Tibial artery (tissue), 4 donors: ENCODE data around the gene HNRNPA2B1.
"Not testable (repeated sequence)": the region's sequence is repeated elsewhere in the genome, so short reads cannot be mapped to it uniquely, and the experiment has no call there.

Experiments used
- DNase-seq, 2 donors: peaks; one replicate each; pipeline ENCODE4 v3.0.0-alpha.2; 2019
- H3K27ac ChIP-seq, 2 donors: fragments of 200-600 bp; sonication (generic) in 1 of 2; 1 replicate in 1 of 2; 2 replicates in 1 of 2; pipeline ENCODE4 v1.5.1; 2018 to 2019; ENCODE audit warnings: mild to moderate bottlenecking in 1 of 2
- H3K27me3 ChIP-seq, 2 donors: fragments of 200-600 bp; sonication (generic) in 1 of 2; one replicate each; pipeline versions ENCODE4 v1.5.1 to v1.6.0; 2016 to 2019
- H3K36me3 ChIP-seq, 3 donors: fragments of 200-600 bp; sonication (generic) in 2 of 3; one replicate each; pipeline ENCODE4 v1.5.1; 2016 to 2019; ENCODE audit warnings: mild to moderate bottlenecking in 2 of 3
- H3K4me1 ChIP-seq, 4 donors: fragments of 200-600 bp; sonication (generic) in 2 of 4; 1 replicate in 3 of 4; 2 replicates in 1 of 4; pipeline ENCODE4 v1.5.1; 2016 to 2019
- H3K4me3 ChIP-seq, 2 donors: fragments of 200-600 bp; sonication (generic) in 1 of 2; 1 replicate in 1 of 2; 2 replicates in 1 of 2; pipeline ENCODE4 v1.5.1; 2018 to 2019; ENCODE audit warnings: mild to moderate bottlenecking in 2 of 2
- H3K9me3 ChIP-seq, 3 donors: fragments of 200-600 bp; sonication (generic) in 1 of 3; one replicate each; pipeline ENCODE4 v1.5.1; 2016 to 2019
- intact Hi-C: fragments of 100-400 bp; cut with DNase I; formaldehyde crosslinking; loops from one replicate; pipeline ENCODE4 v1.15.0; 2023; ENCODE audit warnings: low total_unique reads
- TF ChIP-seq, protein P1 (sequence below), 2 experiments: fragments of 200-600 bp in 1 of 2; fragments of 450-650 bp in 1 of 2; IDR thresholded peaks; one replicate each; pipeline ENCODE4 v1.5.1; 2017 to 2019; ENCODE audit warnings: antibody characterized with exemption in 2 of 2, mild to moderate bottlenecking in 1 of 2, moderate library complexity in 1 of 2

HNRNPA2B1 gene

DNA sequence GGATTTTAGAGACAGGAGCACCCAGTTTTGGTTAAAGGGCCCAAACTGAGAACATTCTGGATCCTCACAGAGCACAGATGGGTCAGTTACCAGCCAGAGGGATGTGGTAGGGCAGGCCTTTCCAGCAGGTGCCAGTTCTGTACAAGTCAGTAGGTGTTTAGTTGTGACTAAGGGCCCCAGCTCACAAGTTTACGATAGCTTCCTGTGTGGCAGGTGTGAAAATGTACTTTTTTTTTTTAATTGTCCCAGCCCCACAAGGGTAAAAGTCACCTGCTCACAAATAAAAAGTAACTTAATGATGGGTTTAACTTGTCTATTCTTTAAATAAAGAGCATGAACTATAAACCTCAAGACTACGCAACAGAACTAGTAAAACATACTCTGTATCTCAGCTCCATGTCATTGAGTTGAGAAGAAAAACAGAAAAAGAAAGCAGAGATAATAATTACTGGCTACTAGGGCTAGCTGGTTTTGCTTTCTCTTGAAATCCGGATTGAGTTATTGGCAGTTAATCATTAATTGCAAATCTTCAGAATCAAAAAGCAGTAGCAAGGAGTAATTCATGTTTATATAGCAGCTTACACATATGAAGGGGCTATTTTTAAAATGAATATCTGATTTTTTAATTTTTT is 33.1 kb downstream of the HNRNPA2B1 start:
- Histone ChIP-seq H3K27me3 (no peaks in the 10 kb centered on the region), H3K9me3 (no peaks in the 10 kb centered on the region), H3K36me3 (peaks cover 0 to 13% (median 12%) of the 10 kb centered on the region in 3 donors), H3K4me3 (no peak overlapping the region), H3K27ac (no peak overlapping the region), H3K4me1 (no peaks in the 10 kb centered on the region)
- intact Hi-C loops, result no loop called here
- no peak for DNase-seq
- TF ChIP-seq, protein P1, sequence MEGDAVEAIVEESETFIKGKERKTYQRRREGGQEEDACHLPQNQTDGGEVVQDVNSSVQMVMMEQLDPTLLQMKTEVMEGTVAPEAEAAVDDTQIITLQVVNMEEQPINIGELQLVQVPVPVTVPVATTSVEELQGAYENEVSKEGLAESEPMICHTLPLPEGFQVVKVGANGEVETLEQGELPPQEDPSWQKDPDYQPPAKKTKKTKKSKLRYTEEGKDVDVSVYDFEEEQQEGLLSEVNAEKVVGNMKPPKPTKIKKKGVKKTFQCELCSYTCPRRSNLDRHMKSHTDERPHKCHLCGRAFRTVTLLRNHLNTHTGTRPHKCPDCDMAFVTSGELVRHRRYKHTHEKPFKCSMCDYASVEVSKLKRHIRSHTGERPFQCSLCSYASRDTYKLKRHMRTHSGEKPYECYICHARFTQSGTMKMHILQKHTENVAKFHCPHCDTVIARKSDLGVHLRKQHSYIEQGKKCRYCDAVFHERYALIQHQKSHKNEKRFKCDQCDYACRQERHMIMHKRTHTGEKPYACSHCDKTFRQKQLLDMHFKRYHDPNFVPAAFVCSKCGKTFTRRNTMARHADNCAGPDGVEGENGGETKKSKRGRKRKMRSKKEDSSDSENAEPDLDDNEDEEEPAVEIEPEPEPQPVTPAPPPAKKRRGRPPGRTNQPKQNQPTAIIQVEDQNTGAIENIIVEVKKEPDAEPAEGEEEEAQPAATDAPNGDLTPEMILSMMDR (IDR thresholded peaks at IDR 0.05), result no peak

DNA sequence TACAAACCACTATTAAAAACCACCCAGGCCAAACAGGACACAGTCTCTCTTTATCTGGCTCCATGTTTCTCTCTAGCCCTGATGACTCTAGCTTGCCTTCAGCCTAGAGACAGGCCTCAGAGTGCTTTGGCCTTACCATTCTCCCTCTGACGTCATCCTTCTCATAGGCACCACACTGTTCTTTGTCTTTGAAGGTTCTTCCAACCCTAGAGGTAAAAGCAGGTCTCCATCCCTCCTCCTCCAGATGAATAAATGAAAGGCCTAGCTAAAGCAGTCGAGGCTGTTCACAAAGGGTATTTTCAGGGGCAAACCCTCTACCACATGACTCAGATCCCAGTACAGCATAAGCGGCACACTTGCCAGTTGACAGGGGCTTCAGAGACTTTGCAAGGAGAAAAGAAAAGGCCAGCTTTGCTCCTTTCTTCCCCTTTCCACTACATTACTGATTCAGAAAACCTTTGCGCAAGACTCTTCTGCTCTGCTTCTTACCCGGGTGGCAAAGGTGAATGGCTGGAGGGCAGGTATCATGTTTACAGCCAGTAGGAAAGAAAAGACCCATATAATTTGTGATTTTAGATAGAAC is 33.8 kb downstream of the HNRNPA2B1 start:
- Histone ChIP-seq H3K4me1 (no peaks in the 10 kb centered on the region), H3K9me3 (no peaks in the 10 kb centered on the region), H3K27ac (no peak overlapping the region), H3K4me3 (no peak overlapping the region), H3K36me3 (peaks cover 0 to 13% (median 12%) of the 10 kb centered on the region in 3 donors), H3K27me3 (no peaks in the 10 kb centered on the region)
- TF ChIP-seq, protein P1 (IDR thresholded peaks at IDR 0.05), result no peak
- intact Hi-C loops, result no loop called here
- no peak for DNase-seq

DNA sequence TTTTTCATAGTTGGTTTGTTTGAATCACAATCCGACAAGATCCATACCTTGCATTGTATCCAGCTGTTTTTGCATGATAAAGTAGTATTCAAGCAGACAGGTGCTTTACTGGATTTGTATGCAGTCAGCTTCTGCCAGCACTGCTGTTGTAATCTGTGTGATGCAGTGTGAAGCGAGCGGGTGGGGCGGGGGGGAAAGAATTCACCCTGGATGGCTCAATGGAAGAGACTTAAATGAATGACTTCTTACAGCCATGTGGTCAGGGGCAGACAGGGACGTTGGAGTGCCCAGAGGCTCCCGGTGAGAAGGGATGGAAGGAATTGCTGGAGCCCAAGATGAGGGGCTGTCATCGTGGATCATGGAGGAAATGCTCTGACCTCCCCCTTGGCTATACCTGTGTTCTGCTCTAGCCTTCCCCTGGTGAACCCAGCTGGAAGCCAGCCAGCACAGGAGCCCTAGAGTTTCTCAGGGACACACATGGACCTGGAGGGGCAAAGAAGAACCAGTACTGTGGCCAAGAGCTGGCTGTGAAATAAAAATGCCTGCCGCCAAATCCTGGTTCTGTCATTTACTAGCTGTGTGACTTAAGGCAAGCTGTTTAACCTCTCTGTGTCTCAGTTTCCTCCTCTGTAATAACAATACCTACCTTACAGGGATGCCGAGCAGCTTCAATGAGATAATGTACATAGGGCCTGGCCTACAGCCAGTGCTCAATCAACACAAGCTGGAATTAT is 34.4 kb downstream of the HNRNPA2B1 start:
- H3K9me3 ChIP-seq, result no peaks in the 10 kb centered on the region
- intact Hi-C loops, result no loop called here
- no peaks in the 10 kb centered on the region for H3K4me1 ChIP-seq
- TF ChIP-seq, protein P1 (IDR thresholded peaks at IDR 0.05), result no peak
- DNase-seq, result no peak
- H3K27me3 ChIP-seq, result no peaks in the 10 kb centered on the region
- no peak overlapping the region for H3K4me3 ChIP-seq
- peaks cover 0 to 12% (median 7%) of the 10 kb centered on the region in 3 donors for H3K36me3 ChIP-seq
- H3K27ac ChIP-seq, result no peak overlapping the region

DNA sequence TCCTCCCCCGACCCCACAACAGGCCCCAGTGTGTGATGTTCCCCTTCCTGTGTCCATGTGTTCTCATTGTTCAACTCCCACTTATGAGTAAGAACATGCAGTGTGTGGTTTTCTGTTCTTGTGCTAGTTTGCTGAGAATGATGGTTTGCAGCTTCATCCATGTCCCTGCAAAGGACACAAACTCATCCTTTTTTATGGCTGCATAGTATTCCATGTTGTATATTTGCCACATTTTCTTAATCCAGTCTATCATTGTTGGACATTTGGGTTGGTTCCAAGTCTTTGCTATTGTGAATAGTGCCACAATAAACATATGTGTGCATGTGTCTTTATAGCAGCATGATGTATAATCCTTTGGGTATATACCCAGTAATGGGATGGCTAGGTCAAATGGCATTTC is 36.7 kb downstream of the HNRNPA2B1 start:
- H3K4me3 ChIP-seq, H3K4me1 ChIP-seq, H3K36me3 ChIP-seq, H3K9me3 ChIP-seq, DNase-seq, H3K27me3 ChIP-seq, intact Hi-C loops, H3K27ac ChIP-seq: not testable (repeated sequence)

DNA sequence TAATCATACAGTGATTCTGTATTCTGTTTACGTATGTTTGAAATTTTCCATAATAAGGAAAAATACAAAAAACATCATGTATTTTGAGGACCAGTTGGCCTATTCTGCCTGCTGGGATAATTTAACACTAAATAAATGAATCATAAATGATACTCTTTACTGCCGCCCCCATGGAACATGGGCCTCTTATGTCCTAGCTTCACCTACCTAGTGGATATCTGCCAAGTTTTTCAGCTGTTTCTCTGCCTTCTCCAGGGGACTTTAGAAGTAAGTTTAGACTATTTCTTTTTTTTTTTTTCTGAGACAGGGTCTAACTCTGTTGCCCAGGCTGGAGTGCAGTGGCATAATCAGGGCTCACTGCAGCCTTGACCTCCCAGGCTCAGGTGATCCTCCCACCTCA is 38.1 kb downstream of the HNRNPA2B1 start:
- H3K9me3 ChIP-seq, result no peaks in the 10 kb centered on the region
- TF ChIP-seq, protein P1 (IDR thresholded peaks at IDR 0.05), result no peak
- no peaks in the 10 kb centered on the region for H3K27me3 ChIP-seq
- H3K36me3 ChIP-seq, result no peaks in the 10 kb centered on the region
- DNase-seq, result no peak
- no peak overlapping the region for H3K27ac ChIP-seq
- intact Hi-C loops, result no loop called here
- no peaks in the 10 kb centered on the region for H3K4me1 ChIP-seq
- no peak overlapping the region for H3K4me3 ChIP-seq

DNA sequence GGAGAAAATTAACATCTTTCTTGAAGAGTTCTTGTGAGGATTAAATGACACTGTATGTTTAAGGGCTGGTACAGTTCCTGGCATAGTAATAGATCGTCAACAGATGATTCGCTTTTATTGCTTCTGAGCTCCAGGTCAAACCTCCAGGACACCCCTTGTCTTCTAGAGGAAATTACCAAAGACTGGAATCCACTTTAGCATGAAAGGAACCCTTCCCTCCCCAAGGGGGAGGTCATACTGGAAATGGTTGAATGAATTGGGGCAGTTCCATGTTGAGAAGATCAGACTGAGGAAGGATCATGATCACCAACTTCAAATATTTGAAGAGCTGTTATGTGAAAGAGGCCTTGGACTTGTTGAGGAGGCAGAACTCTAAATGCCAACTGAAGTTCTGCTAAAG is 39.6 kb downstream of the HNRNPA2B1 start:
- Histone ChIP-seq H3K27ac (no peak overlapping the region), H3K9me3 (no peaks in the 10 kb centered on the region), H3K4me1 (peaks cover 0 to 3% (median 0%) of the 10 kb centered on the region in 4 donors), H3K27me3 (no peaks in the 10 kb centered on the region), H3K36me3 (no peaks in the 10 kb centered on the region), H3K4me3 (no peak overlapping the region)
- intact Hi-C loops, result no loop called here
- TF ChIP-seq, protein P1 (IDR thresholded peaks at IDR 0.05), result no peak
- no peak for DNase-seq
